SK-N-SH (cell line): Measurements from ENCODE around the gene FMNL1. TPM values are rescaled to one million over a fixed set of nuclear protein-coding genes. Genes with fewer than 3 reads are reported as not detected.

ENCODE experiments used
- CTCF ChIA-PET: fragments of 300-600, 350-600 bp; formaldehyde crosslinking; extraction: SDS; loops from one replicate; lab custom pipeline; 2021; lab: Yijun Ruan, JAX
- POLR2A ChIA-PET: fragments of 350-600 bp; sonication (Branson Sonifier 250); formaldehyde crosslinking; extraction: SDS; loops from one replicate; lab custom pipeline; 2020; ENCODE audit warnings: antibody characterized with exemption, inconsistent platforms; lab: Yijun Ruan, JAX
- DNase-seq: peaks from one replicate; pipeline ENCODE4 v3.0.0; 2012
- H2AFZ ChIP-seq: fragments of 200-600 bp; sonication (generic); 2 replicates; pipeline ENCODE4 v1.8.1; 2016; ENCODE audit warnings: antibody characterized with exemption, mild to moderate bottlenecking, low read depth
- H3F3A ChIP-seq: fragments of 200-600 bp; sonication (generic); replicated peaks from 2 replicates; pipeline ENCODE3; 2016; ENCODE audit warnings: antibody characterized with exemption, mild to moderate bottlenecking; ENCODE audit not compliant: insufficient read depth
- H3K27ac ChIP-seq, 2 experiments: fragments of 200-500 bp in 1 of 2; fragments of 200-600 bp in 1 of 2; sonication (Bioruptor generic) in 1 of 2; sonication (generic), shearing (Covaris generic) in 1 of 2; 2 replicates each; pipeline versions ENCODE4 v1.5.1 to v1.6.1; 2014 to 2016; ENCODE audit warnings: low read depth in 2 of 2, inconsistent platforms in 1 of 2, low read length in 1 of 2, mild to moderate bottlenecking in 1 of 2, mixed read lengths in 1 of 2
- H3K27me3 ChIP-seq: fragments of 200-600 bp; sonication (generic), shearing (Covaris generic); 2 replicates; pipeline ENCODE4 v1.6.1; 2016; ENCODE audit warnings: mixed run types; ENCODE audit not compliant: insufficient read depth
- H3K36me3 ChIP-seq, 2 experiments: fragments of 200-500 bp in 1 of 2; fragments of 200-600 bp in 1 of 2; sonication (Bioruptor generic) in 1 of 2; sonication (generic) in 1 of 2; replicated peaks in 1 of 2; 2 replicates each; pipeline versions ENCODE3 to v1.5.1; 2014 to 2016; ENCODE audit warnings: low read length in 1 of 2, mild to moderate bottlenecking in 1 of 2; ENCODE audit not compliant: insufficient read depth in 2 of 2, control insufficient read depth in 1 of 2
- H3K4me1 ChIP-seq, 2 experiments: fragments of 200-500 bp in 1 of 2; fragments of 200-600 bp in 1 of 2; sonication (Bioruptor generic) in 1 of 2; sonication (generic), shearing (Covaris generic) in 1 of 2; 2 replicates each; pipeline versions ENCODE4 v1.5.1 to v1.6.1; 2014 to 2016; ENCODE audit warnings: low read depth in 1 of 2, low read length in 1 of 2, mixed run types in 1 of 2; ENCODE audit not compliant: insufficient read depth in 2 of 2, control insufficient read depth in 1 of 2
- H3K4me2 ChIP-seq: fragments of 200-600 bp; sonication (generic), shearing (Covaris generic); 2 replicates; pipeline ENCODE4 v1.6.1; 2017; ENCODE audit warnings: mixed run types
- H3K4me3 ChIP-seq, 2 experiments: fragments of 200-500 bp in 1 of 2; fragments of 200-600 bp in 1 of 2; sonication (Bioruptor generic) in 1 of 2; sonication (generic), shearing (Covaris generic) in 1 of 2; 2 replicates each; pipeline versions ENCODE4 v1.5.1 to v1.8.1; 2014 to 2016; ENCODE audit warnings: low read depth in 2 of 2, inconsistent platforms in 1 of 2, low read length in 1 of 2, mild to moderate bottlenecking in 1 of 2, mixed read lengths in 1 of 2, moderate library complexity in 1 of 2
- H3K79me2 ChIP-seq: fragments of 200-600 bp; sonication (generic); 2 replicates; pipeline ENCODE4 v1.8.1; 2017; ENCODE audit warnings: mild to moderate bottlenecking; ENCODE audit not compliant: insufficient read depth
- H3K9ac ChIP-seq: fragments of 200-600 bp; sonication (generic); 2 replicates; pipeline ENCODE4 v1.6.1; 2017; ENCODE audit warnings: mixed run types
- H3K9me2 ChIP-seq: fragments of 200-600 bp; sonication (generic); 2 replicates; pipeline ENCODE4 v1.6.1; 2017; ENCODE audit warnings: mixed run types
- H3K9me3 ChIP-seq: fragments of 200-600 bp; sonication (generic); 2 replicates; pipeline ENCODE4 v1.6.1; 2017; ENCODE audit warnings: mixed run types, mild to moderate bottlenecking, moderate library complexity
- H4K20me1 ChIP-seq: fragments of 200-600 bp; sonication (generic); 2 replicates; pipeline ENCODE4 v1.6.1; 2017; ENCODE audit warnings: mild to moderate bottlenecking, mixed run types; ENCODE audit not compliant: insufficient read depth
- CHD2 ChIP-seq: fragments of 150-350 bp; IDR thresholded peaks from 2 replicates; pipeline ENCODE4 v1.6.1; 2018; ENCODE audit warnings: low read length; ENCODE audit not compliant: partially characterized antibody
- ELF1 ChIP-seq: IDR thresholded peaks from 2 replicates; pipeline ENCODE4 v1.4.0; 2012
- EZH2phosphoT487 ChIP-seq: fragments of 200-600 bp; sonication (generic); IDR thresholded peaks from 2 replicates; pipeline ENCODE4 v1.6.1; 2017; ENCODE audit warnings: low read depth, mixed run types, mild to moderate bottlenecking, antibody characterized with exemption, moderate library complexity, borderline replicate concordance
- FOXJ3 ChIP-seq: sonication (generic); formaldehyde crosslinking; IDR thresholded peaks from 2 replicates; pipeline ENCODE4 v1.5.1; 2020; ENCODE audit warnings: mild to moderate bottlenecking, missing genetic modification reagents
- FOXM1 ChIP-seq: IDR thresholded peaks from 2 replicates; pipeline ENCODE4 v1.4.0; 2012; ENCODE audit warnings: low read depth, mild to moderate bottlenecking
- GABPA ChIP-seq: IDR thresholded peaks from 2 replicates; pipeline ENCODE4 v1.4.0; 2012; ENCODE audit warnings: low read depth, mild to moderate bottlenecking
- MXI1 ChIP-seq: IDR thresholded peaks from 2 replicates; pipeline ENCODE4 v1.6.1; 2012; ENCODE audit warnings: mild to moderate bottlenecking, low read depth, low read length, improper control_type of control experiment
- NRF1 ChIP-seq: IDR thresholded peaks from 2 replicates; pipeline ENCODE4 v1.6.1; 2012; ENCODE audit warnings: low read depth, mild to moderate bottlenecking, low read length
- RCOR1 ChIP-seq: fragments of 150-350 bp; IDR thresholded peaks from 2 replicates; pipeline ENCODE4 v1.6.1; 2017; ENCODE audit warnings: antibody characterized with exemption, low read length
- TAF1 ChIP-seq: IDR thresholded peaks from 2 replicates; pipeline ENCODE4 v1.6.1; 2012; ENCODE audit warnings: low read depth, mild to moderate bottlenecking, low read length, moderate library complexity, borderline replicate concordance
- YY1 ChIP-seq: IDR thresholded peaks from 2 replicates; pipeline ENCODE4 v1.4.0; 2012; ENCODE audit warnings: low read depth, mild to moderate bottlenecking
- WGBS: methylation state at CpG from one replicate; pipeline ENCODE4 v1.1.6; 2017; ENCODE audit warnings: low lambda C conversion rate; 5-methylcytosine and 5-hydroxymethylcytosine counted together
- polyA plus RNA-seq, 3 experiments: library from polyadenylated mRNA; depleted of rRNA; stranded (reverse); fragments of >200 nt; gene quantifications; 2 replicates each; pipeline ENCODE4 v1.2.3, GENCODE V29; 2012

The FMNL1 gene
- polyA plus RNA-seq, 1 of the 3 experiments (the other 2 are of a cell fraction) = 2.8 TPM

GRCh38 chr17:45232514-45233422 is 11.1 kb downstream of the FMNL1 start:
- Histone ChIP-seq H3K27ac (no peak overlapping the region), H3K4me3 (no peak overlapping the region), H3K36me3 (no peaks in the 10 kb centered on the region), H3K9me3 (no peaks in the 10 kb centered on the region), H3K4me2 (no peak overlapping the region), H3K79me2 (no peaks in the 10 kb centered on the region), H3F3A (no peaks in the 10 kb centered on the region), H2AFZ (no peak overlapping the region), H4K20me1 (no peaks in the 10 kb centered on the region), H3K9ac (no peak overlapping the region), H3K4me1 (peaks cover 4 to 13% of the 10 kb centered on the region in 2 experiments; a peak in 2 of 4 replicates), H3K9me2 (no peaks in the 10 kb centered on the region), H3K27me3 (no peaks in the 10 kb centered on the region)
- ChIA-PET POLR2A (no interaction called here), CTCF (interaction anchor here (1.1 to 11.1 kb wide), 11 partner anchors 8 to 192 kb away, joined by 3 to 132 read pairs (median 8); partner anchors contain the start of genes ACBD4, FMNL1 and HEXIM1)
- DNase-seq = no peak
- TF ChIP-seq MXI1 = no peak
- WGBS = 67% methylated on average over 8 of the region's 9 CpGs

GRCh38 chr17:45233423-45233924 is 11.8 kb downstream of the FMNL1 start:
- H3K4me1 ChIP-seq = peaks cover 4 to 13% of the 10 kb centered on the region in 2 experiments; a peak in 2 of 4 replicates
- H3K27me3 ChIP-seq = no peaks in the 10 kb centered on the region
- TF ChIP-seq YY1 (no peak), CHD2 (no peak), FOXM1 (no peak), ELF1 (no peak), FOXJ3 (CRISPR knock-in tag) (no peak), RCOR1 (no peak), GABPA (no peak), TAF1 (no peak), NRF1 (no peak), EZH2phosphoT487 (no peak)
- no peak overlapping the region for H3K4me3 ChIP-seq
- no peaks in the 10 kb centered on the region for H3K9me2 ChIP-seq
- H3K9me3 ChIP-seq = no peaks in the 10 kb centered on the region
- H3K27ac ChIP-seq = no peak overlapping the region
- 72% methylated on average over 4 of the region's 8 CpGs for WGBS
- no peaks in the 10 kb centered on the region for H3F3A ChIP-seq
- DNase-seq = no peak
- H2AFZ ChIP-seq = no peak overlapping the region
- no peak overlapping the region for H3K4me2 ChIP-seq
- H3K36me3 ChIP-seq = no peaks in the 10 kb centered on the region
- ChIA-PET CTCF (interaction anchor here (1.3 to 11.1 kb wide), 6 partner anchors 12 to 154 kb away, joined by 3 to 132 read pairs (median 34); partner anchors contain the start of genes ACBD4 and FMNL1), POLR2A (no interaction called here)
- no peaks in the 10 kb centered on the region for H4K20me1 ChIP-seq
- no peak overlapping the region for H3K9ac ChIP-seq
- H3K79me2 ChIP-seq = no peaks in the 10 kb centered on the region
